Fibroblast of villous mesenchyme (primary cell): ENCODE results near the gene STAC2. TPM values are rescaled to one million over a fixed set of nuclear protein-coding genes. Genes with fewer than 3 reads are reported as not detected.

Source experiments
- DNase-seq: peaks from one replicate; pipeline ENCODE4 v3.0.0-alpha.2; 2010; ENCODE audit warnings: low read depth
- H3K4me3 ChIP-seq: 2 replicates; pipeline ENCODE4 v1.5.1; 2011; ENCODE audit warnings: low read depth, mild to moderate bottlenecking, low read length
- CTCF ChIP-seq: IDR thresholded peaks from 2 replicates; pipeline ENCODE4 v1.5.1; 2012; ENCODE audit warnings: low read depth, mild to moderate bottlenecking, low read length; ENCODE audit not compliant: insufficient read depth
- total RNA-seq: library from RNA; depleted of rRNA; stranded (reverse); fragments of >200 nt; gene quantifications from 2 replicates; pipeline ENCODE4 v1.2.3, GENCODE V29; 2012

STAC2 gene
- total RNA-seq, 1 donor, result not detected

- peak overlapping the region; percentile 82 for H3K4me3 ChIP-seq
- no peak for DNase-seq
- TF ChIP-seq CTCF, result no peak
Measured at GRCh38 chr17:39195568-39196160, 30.1 kb downstream of the STAC2 start.

GRCh38 chr17:39194985-39195524, 30.7 kb downstream of the STAC2 start:
- no peak for DNase-seq
- no peak overlapping the region for H3K4me3 ChIP-seq
- no peak for TF ChIP-seq CTCF

GRCh38 chr17:39194089-39194984, 31.4 kb downstream of the STAC2 start:
- DNase-seq, result peak; percentile 73
- peak; percentile 68 for TF ChIP-seq CTCF
- no peak overlapping the region for H3K4me3 ChIP-seq

- DNase-seq, result no peak
- TF ChIP-seq CTCF, result no peak
- H3K4me3 ChIP-seq, result no peak overlapping the region
Measured at GRCh38 chr17:39193346-39193745, 32.4 kb downstream of the STAC2 start.

GRCh38 chr17:39192901-39193300, 32.8 kb downstream of the STAC2 start:
- DNase-seq, result no peak
- no peak overlapping the region for H3K4me3 ChIP-seq
- TF ChIP-seq CTCF, result no peak

- H3K4me3 ChIP-seq, result no peak overlapping the region
- no peak for TF ChIP-seq CTCF
- DNase-seq, result no peak
Measured at GRCh38 chr17:39191750-39192510, 33.8 kb downstream of the STAC2 start.
